Measurements from ENCODE around the gene TMC5.
"Not testable (repeated sequence)": the region's sequence is repeated elsewhere in the genome, so short reads cannot be mapped to it uniquely, and the experiment has no call there.

Gene TMC5

DNA sequence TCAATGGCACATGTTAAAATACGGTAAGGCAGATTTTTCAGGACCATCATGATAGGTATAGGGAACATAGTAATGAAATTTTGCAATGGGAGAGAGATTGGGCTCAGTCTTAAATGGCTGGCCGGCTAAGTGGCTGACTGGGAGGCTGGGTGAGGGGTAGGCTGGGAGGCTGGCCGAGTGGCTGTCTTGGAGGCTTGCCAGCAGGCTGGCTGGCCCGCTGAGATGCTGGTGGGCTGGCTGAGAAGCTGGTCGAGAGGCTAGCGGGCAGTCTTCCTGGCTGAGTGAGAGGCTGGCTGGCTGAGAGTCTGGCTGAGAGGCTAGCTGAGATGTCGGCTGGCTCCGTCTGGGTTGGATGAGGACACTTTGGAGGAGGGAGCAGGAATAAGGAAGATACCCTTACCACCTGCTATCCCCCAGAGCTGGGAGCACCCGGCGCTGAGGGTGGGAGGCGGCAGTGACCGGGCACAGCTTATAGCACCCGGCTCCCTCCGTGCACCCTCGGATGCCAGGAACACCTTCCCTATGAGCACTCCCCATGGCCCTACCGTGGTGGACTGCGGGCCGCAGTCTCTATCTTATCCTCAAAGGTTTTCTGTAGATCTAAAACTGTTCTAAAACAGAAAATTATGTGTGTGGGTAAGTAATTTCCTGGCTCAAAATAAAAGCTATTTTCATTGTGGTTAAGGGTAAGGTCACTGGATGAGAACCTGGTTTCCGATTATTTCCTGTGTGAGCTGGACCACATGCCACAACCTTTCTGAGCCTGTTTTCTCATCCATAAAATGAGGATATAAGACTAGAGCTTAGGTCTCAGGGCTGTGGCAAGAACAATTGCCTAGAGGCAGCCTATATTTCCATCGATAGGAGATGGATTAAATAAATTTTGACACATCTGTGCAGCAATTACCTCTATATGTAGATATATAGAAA lies 34.5 kb upstream of the TMC5 start:
- no peak overlapping the region for H3K4me3 ChIP-seq (ENCODE audit: low read depth in 1 of 5, low read length in 5 of 5)
- H3K27ac ChIP-seq (ENCODE audit: low read depth, low read length) = no peak overlapping the region
- no peak overlapping the region for H3K9ac ChIP-seq (ENCODE audit: low read length in 5 of 5)
- H3K36me3 ChIP-seq (ENCODE audit: control insufficient read depth in 5 of 5, insufficient read depth in 5 of 5, low read length in 5 of 5) = no peaks in the 10 kb centered on the region
- H3K4me1 ChIP-seq (ENCODE audit: control insufficient read depth in 5 of 5, insufficient read depth in 5 of 5, low read length in 5 of 5) = peaks cover 0 to 28% (median 9%) of the 10 kb centered on the region in 5 donors
- peaks cover 0 to 6% (median 0%) of the 10 kb centered on the region in 5 donors for H3K9me3 ChIP-seq (ENCODE audit: control insufficient read depth in 5 of 5, low read length in 5 of 5)
- H3K27me3 ChIP-seq (ENCODE audit: control insufficient read depth in 5 of 5, insufficient read depth in 4 of 5, low read length in 5 of 5) = no peaks in the 10 kb centered on the region

GRCh38 chr16:19384656-19385055 lies 33.0 kb upstream of the TMC5 start:
- Histone ChIP-seq H3K9me3 (ENCODE audit: control insufficient read depth in 5 of 5, low read length in 5 of 5) (peaks cover 0 to 6% (median 0%) of the 10 kb centered on the region in 5 donors), H3K4me1 (ENCODE audit: control insufficient read depth in 5 of 5, insufficient read depth in 5 of 5, low read length in 5 of 5) (peaks cover 0 to 20% (median 0%) of the 10 kb centered on the region in 5 donors), H3K4me3 (ENCODE audit: low read depth in 1 of 5, low read length in 5 of 5) (no peak overlapping the region), H3K27me3 (ENCODE audit: control insufficient read depth in 5 of 5, insufficient read depth in 4 of 5, low read length in 5 of 5) (no peaks in the 10 kb centered on the region), H3K27ac (ENCODE audit: low read depth, low read length) (no peak overlapping the region), H3K36me3 (ENCODE audit: control insufficient read depth in 5 of 5, insufficient read depth in 5 of 5, low read length in 5 of 5) (no peaks in the 10 kb centered on the region), H3K9ac (ENCODE audit: low read length in 5 of 5) (no peak overlapping the region)

- Histone ChIP-seq H3K27me3 (ENCODE audit: control insufficient read depth in 5 of 5, insufficient read depth in 4 of 5, low read length in 5 of 5) (no peaks in the 10 kb centered on the region), H3K9me3 (ENCODE audit: control insufficient read depth in 5 of 5, low read length in 5 of 5) (peaks cover 0 to 6% (median 0%) of the 10 kb centered on the region in 5 donors), H3K4me1 (ENCODE audit: control insufficient read depth in 5 of 5, insufficient read depth in 5 of 5, low read length in 5 of 5) (peaks cover 0 to 12% (median 0%) of the 10 kb centered on the region in 5 donors), H3K27ac (ENCODE audit: low read depth, low read length) (no peak overlapping the region), H3K36me3 (ENCODE audit: control insufficient read depth in 5 of 5, insufficient read depth in 5 of 5, low read length in 5 of 5) (no peaks in the 10 kb centered on the region), H3K9ac (ENCODE audit: low read length in 5 of 5) (no peak overlapping the region), H3K4me3 (ENCODE audit: low read depth in 1 of 5, low read length in 5 of 5) (no peak overlapping the region)
Observed at GRCh38 chr16:19386525-19386924, 31.2 kb upstream of the TMC5 start.

DNA sequence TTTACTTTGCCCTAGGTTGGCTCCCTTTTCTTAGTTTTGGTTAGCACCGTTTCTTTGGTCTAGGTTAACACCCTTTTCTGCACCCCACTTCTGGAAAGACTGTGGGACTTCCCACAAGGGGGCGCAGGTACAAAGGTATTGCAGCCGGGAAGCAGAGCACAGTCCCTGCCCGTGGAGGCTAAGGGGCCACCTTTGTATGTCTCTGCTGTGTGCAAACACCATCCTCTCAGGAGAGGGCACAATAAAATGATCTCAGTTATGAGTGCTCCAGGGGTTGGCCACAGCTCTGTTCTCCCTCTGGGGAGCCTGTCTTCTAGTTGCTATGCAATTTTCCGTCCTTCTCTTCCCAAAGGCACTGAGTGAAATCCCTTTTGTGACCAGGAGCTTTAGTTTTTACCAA lies 28.4 kb upstream of the TMC5 start:
- Histone ChIP-seq H3K4me3 (ENCODE audit: low read depth in 1 of 5, low read length in 5 of 5) (no peak overlapping the region), H3K27ac (ENCODE audit: low read depth, low read length) (no peak overlapping the region), H3K4me1 (ENCODE audit: control insufficient read depth in 5 of 5, insufficient read depth in 5 of 5, low read length in 5 of 5) (no peaks in the 10 kb centered on the region), H3K36me3 (ENCODE audit: control insufficient read depth in 5 of 5, insufficient read depth in 5 of 5, low read length in 5 of 5) (no peaks in the 10 kb centered on the region), H3K9ac (ENCODE audit: low read length in 5 of 5) (no peak overlapping the region), H3K27me3 (ENCODE audit: control insufficient read depth in 5 of 5, insufficient read depth in 4 of 5, low read length in 5 of 5) (peaks cover 0 to 14% (median 0%) of the 10 kb centered on the region in 5 donors), H3K9me3 (ENCODE audit: control insufficient read depth in 5 of 5, low read length in 5 of 5) (peaks cover 0 to 6% (median 0%) of the 10 kb centered on the region in 5 donors)

- not testable (repeated sequence) for H3K27ac ChIP-seq (ENCODE audit: low read depth, low read length); H3K9me3 ChIP-seq (ENCODE audit: control insufficient read depth in 5 of 5, low read length in 5 of 5); H3K4me1 ChIP-seq (ENCODE audit: control insufficient read depth in 5 of 5, insufficient read depth in 5 of 5, low read length in 5 of 5); H3K4me3 ChIP-seq (ENCODE audit: low read depth in 1 of 5, low read length in 5 of 5); H3K36me3 ChIP-seq (ENCODE audit: control insufficient read depth in 5 of 5, insufficient read depth in 5 of 5, low read length in 5 of 5); H3K9ac ChIP-seq (ENCODE audit: low read length in 5 of 5)
- peaks cover 0 to 14% (median 0%) of the 10 kb centered on the region in 5 donors for H3K27me3 ChIP-seq (ENCODE audit: control insufficient read depth in 5 of 5, insufficient read depth in 4 of 5, low read length in 5 of 5)
Observed at GRCh38 chr16:19391185-19391776, 26.4 kb upstream of the TMC5 start.

DNA sequence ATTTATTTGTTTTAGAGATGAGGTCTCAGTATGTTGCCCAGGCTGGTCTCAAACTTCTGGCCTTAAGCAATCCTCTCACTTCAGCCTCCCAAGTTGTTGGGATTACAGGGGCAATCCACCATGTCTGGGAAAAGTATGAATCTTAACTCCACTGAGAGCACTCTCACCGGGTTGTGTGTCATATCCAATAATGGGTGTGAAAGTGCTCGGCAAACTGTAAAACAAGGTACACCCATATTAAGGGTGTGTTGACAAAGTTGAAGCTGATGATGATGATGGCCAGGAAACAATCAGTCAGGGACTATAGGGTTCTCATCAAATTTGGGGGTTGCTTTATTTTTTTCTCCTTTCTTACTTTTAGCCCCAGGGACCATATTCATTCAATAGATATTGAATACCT lies 25.3 kb upstream of the TMC5 start:
- Histone ChIP-seq H3K36me3 (ENCODE audit: control insufficient read depth in 5 of 5, insufficient read depth in 5 of 5, low read length in 5 of 5) (no peaks in the 10 kb centered on the region), H3K4me3 (ENCODE audit: low read depth in 1 of 5, low read length in 5 of 5) (no peak overlapping the region), H3K27me3 (ENCODE audit: control insufficient read depth in 5 of 5, insufficient read depth in 4 of 5, low read length in 5 of 5) (peaks cover 0 to 14% (median 0%) of the 10 kb centered on the region in 5 donors), H3K9ac (ENCODE audit: low read length in 5 of 5) (no peak overlapping the region), H3K4me1 (ENCODE audit: control insufficient read depth in 5 of 5, insufficient read depth in 5 of 5, low read length in 5 of 5) (peaks cover 0 to 14% (median 10%) of the 10 kb centered on the region in 5 donors), H3K9me3 (ENCODE audit: control insufficient read depth in 5 of 5, low read length in 5 of 5) (peaks cover 0 to 2% (median 0%) of the 10 kb centered on the region in 5 donors), H3K27ac (ENCODE audit: low read depth, low read length) (no peak overlapping the region)

DNA sequence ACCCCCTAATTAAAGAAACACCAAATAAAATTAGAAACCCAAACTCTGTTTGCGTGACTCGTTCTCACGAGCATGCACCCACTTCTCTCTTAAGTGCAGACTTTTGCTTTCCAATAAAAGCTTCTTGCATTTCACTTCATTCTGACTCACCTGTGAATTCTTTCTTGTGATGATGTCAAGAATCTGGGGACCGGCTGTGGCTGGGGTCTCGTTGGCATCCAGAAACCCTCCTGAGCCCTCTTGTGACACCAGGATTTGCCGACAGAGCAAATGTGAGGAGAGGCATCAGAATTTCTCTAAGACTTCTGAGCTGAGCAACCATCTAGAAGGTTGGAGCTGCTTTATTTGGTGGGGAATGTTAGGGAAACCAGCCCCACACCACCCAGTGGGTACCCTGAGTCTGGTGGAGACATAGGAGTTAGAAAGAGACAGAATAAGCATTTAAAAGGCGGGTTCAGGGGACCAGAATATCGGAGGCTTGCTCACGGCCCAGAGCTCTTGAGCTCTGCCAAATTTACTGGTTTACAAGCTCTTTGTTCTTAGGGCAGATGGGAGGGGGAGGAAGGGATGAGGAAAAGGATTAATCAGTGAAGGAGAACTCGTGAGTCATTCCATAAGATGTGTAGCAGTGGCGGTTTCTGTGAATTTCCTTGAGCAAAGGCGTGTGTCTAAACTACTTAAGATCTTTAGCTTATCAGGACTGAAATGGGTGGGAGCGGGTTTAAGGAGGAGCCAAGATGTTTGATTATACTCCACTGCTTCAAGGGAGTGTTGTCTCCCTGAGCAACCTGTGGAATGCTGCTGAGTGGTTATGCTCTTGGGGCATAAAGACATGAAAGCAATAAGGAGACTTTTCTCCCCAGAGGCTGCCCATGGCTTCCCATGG lies 24.2 kb upstream of the TMC5 start:
- Histone ChIP-seq H3K4me1 (ENCODE audit: control insufficient read depth in 5 of 5, insufficient read depth in 5 of 5, low read length in 5 of 5) (peaks cover 0 to 14% (median 10%) of the 10 kb centered on the region in 5 donors), H3K27ac (ENCODE audit: low read depth, low read length) (no peak overlapping the region), H3K4me3 (ENCODE audit: low read depth in 1 of 5, low read length in 5 of 5) (no peak overlapping the region)

GRCh38 chr16:19395646-19396267 lies 21.9 kb upstream of the TMC5 start:
- not testable (repeated sequence) for H3K27ac ChIP-seq (ENCODE audit: low read depth, low read length); H3K4me3 ChIP-seq (ENCODE audit: low read depth in 1 of 5, low read length in 5 of 5); H3K9ac ChIP-seq (ENCODE audit: low read length in 5 of 5); H3K36me3 ChIP-seq (ENCODE audit: control insufficient read depth in 5 of 5, insufficient read depth in 5 of 5, low read length in 5 of 5)
- peaks cover 0 to 14% (median 0%) of the 10 kb centered on the region in 5 donors for H3K27me3 ChIP-seq (ENCODE audit: control insufficient read depth in 5 of 5, insufficient read depth in 4 of 5, low read length in 5 of 5)
- H3K4me1 ChIP-seq (ENCODE audit: control insufficient read depth in 5 of 5, insufficient read depth in 5 of 5, low read length in 5 of 5) = peaks cover 0 to 14% (median 10%) of the 10 kb centered on the region in 5 donors
- peaks cover 0 to 23% (median 19%) of the 10 kb centered on the region in 5 donors for H3K9me3 ChIP-seq (ENCODE audit: control insufficient read depth in 5 of 5, low read length in 5 of 5)

More for the DNA sequence above, 24.2 kb upstream of the TMC5 start:
- peaks cover 0 to 5% (median 0%) of the 10 kb centered on the region in 5 donors for H3K9me3 ChIP-seq (ENCODE audit: control insufficient read depth in 5 of 5, low read length in 5 of 5)
- H3K9ac ChIP-seq (ENCODE audit: low read length in 5 of 5) = no peak overlapping the region
- peaks cover 0 to 14% (median 0%) of the 10 kb centered on the region in 5 donors for H3K27me3 ChIP-seq (ENCODE audit: control insufficient read depth in 5 of 5, insufficient read depth in 4 of 5, low read length in 5 of 5)
- no peaks in the 10 kb centered on the region for H3K36me3 ChIP-seq (ENCODE audit: control insufficient read depth in 5 of 5, insufficient read depth in 5 of 5, low read length in 5 of 5)

DNA sequence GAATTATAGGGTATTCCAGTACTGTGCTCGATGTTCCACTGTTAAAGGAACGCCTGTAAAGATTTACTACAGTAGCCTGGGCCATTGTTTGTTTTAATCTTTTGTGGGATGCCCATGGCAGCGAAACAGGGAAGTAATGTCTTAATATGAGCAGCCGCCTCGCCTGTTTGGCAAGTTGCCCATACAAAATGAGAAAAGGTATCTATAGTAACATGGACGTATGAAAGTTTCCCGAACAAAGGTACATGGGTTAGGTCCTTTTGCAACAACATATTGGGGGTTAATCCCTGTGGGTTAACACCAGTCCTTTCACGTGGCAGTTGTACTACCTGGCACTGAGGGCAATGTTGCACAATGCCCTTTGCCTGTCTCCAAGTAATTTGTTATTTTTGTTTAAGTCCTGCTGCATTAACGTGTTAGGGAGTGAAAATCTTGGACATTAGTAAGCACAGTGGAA lies 21.1 kb upstream of the TMC5 start:
- Histone ChIP-seq H3K9ac (ENCODE audit: low read length in 5 of 5) (no peak overlapping the region), H3K4me1 (ENCODE audit: control insufficient read depth in 5 of 5, insufficient read depth in 5 of 5, low read length in 5 of 5) (peaks cover 0 to 14% (median 10%) of the 10 kb centered on the region in 5 donors)

More for the DNA sequence above, 21.1 kb upstream of the TMC5 start:
- H3K9me3 ChIP-seq (ENCODE audit: control insufficient read depth in 5 of 5, low read length in 5 of 5) = peaks cover 0 to 31% (median 28%) of the 10 kb centered on the region in 5 donors
- no peak overlapping the region for H3K27ac ChIP-seq (ENCODE audit: low read depth, low read length)
- peaks cover 0 to 14% (median 0%) of the 10 kb centered on the region in 5 donors for H3K27me3 ChIP-seq (ENCODE audit: control insufficient read depth in 5 of 5, insufficient read depth in 4 of 5, low read length in 5 of 5)
- H3K4me3 ChIP-seq (ENCODE audit: low read depth in 1 of 5, low read length in 5 of 5) = no peak overlapping the region
- no peaks in the 10 kb centered on the region for H3K36me3 ChIP-seq (ENCODE audit: control insufficient read depth in 5 of 5, insufficient read depth in 5 of 5, low read length in 5 of 5)

All from subcutaneous abdominal adipose tissue (tissue), 5 donors.